Right lobe of liver (tissue), 6 donors: ENCODE measurements around the gene CRYAB. TPM values are rescaled to one million over a fixed set of nuclear protein-coding genes. Genes with fewer than 3 reads are reported as not detected.

Experiments
- ATAC-seq, 4 donors: fragments of 200-7000 bp; cut with Tn5 transposase; one replicate each; pipeline ENCODE4 v1.9.1; 2020; ENCODE audit warnings: mild to moderate bottlenecking in 4 of 4, moderate library complexity in 4 of 4
- DNase-seq, 3 donors: peaks; one replicate each; pipeline ENCODE4 v3.0.0-alpha.2; 2020
- H3K27ac ChIP-seq, 3 donors: fragments of 200-600 bp; one replicate each; pipeline ENCODE4 v1.8.0; 2022
- H3K27me3 ChIP-seq, 2 donors: fragments of 200-600 bp; one replicate each; pipeline ENCODE4 v1.8.0; 2022
- H3K36me3 ChIP-seq, 4 donors: fragments of 200-600 bp; sonication (generic) in 1 of 4; one replicate each; pipeline versions ENCODE4 v1.5.1 to v1.8.0; 2017 to 2022; ENCODE audit warnings: control low read depth in 1 of 4
- H3K4me1 ChIP-seq, 4 donors: fragments of 200-600 bp; sonication (generic) in 1 of 4; one replicate each; pipeline versions ENCODE4 v1.5.1 to v1.8.0; 2017 to 2022; ENCODE audit warnings: control low read depth in 1 of 4
- H3K4me3 ChIP-seq, 3 donors: fragments of 200-600 bp; one replicate each; pipeline ENCODE4 v1.8.0; 2022
- H3K9me3 ChIP-seq, 4 donors: fragments of 200-600 bp; sonication (generic) in 1 of 4; one replicate each; pipeline versions ENCODE4 v1.5.1 to v1.8.0; 2017 to 2022; ENCODE audit warnings: control low read depth in 1 of 4
- POLR2A ChIP-seq: fragments of 450-650 bp; IDR thresholded peaks from one replicate; pipeline ENCODE4 v1.6.1; 2017; ENCODE audit warnings: antibody characterized with exemption, mild to moderate bottlenecking
- WGBS: methylation state at CpG from one replicate; pipeline ENCODE4 v1.1.6; 2018; ENCODE audit warnings: low coverage, low lambda C conversion rate; ENCODE audit not compliant: insufficient coverage; ENCODE audit errors: missing lambda C conversion rate; 5-methylcytosine and 5-hydroxymethylcytosine counted together
- intact Hi-C, 2 donors: fragments of 100-400 bp; cut with DNase I; formaldehyde crosslinking; loops; one replicate each; pipeline versions ENCODE4 v1.11.2 to v1.14.1; 2022
- total RNA-seq, 6 experiments: library from RNA; depleted of rRNA in 2 of 6; stranded (reverse); fragments of >200 nt in 2 of 6; fragmentation: NEBNext Ultra II Directional in 3 of 6; extraction: Animal tissue kit (Norgen Biotek cat#: 25700) in 3 of 6; gene quantifications; one replicate each; pipeline versions ENCODE4 v1.1.0 to v1.2.4, GENCODE V29; 2016 to 2023
- TF ChIP-seq, protein P1 (sequence below), 4 donors: fragments of 200-600 bp in 3 of 4; fragments of 450-650 bp in 1 of 4; IDR thresholded peaks; one replicate each; pipeline versions ENCODE4 v1.5.1 to v1.8.0; 2016 to 2022; ENCODE audit warnings: antibody characterized with exemption in 4 of 4, mild to moderate bottlenecking in 2 of 4
- donor health status: DM: no; HTN: yes; CAD: no.
- donor health status: DM: no; HTN: no; CAD: no.
- donor health status: DM: no; HTN: no; CAD: no.
- donor health status: DM: no; HTN: yes; CAD: no.
- donor health status: DM: no; HTN: yes; CAD: no.

The CRYAB gene
- total RNA-seq, 6 experiments from 2014 or later = 3.6 to 10.5 (median 6.7) TPM

DNA sequence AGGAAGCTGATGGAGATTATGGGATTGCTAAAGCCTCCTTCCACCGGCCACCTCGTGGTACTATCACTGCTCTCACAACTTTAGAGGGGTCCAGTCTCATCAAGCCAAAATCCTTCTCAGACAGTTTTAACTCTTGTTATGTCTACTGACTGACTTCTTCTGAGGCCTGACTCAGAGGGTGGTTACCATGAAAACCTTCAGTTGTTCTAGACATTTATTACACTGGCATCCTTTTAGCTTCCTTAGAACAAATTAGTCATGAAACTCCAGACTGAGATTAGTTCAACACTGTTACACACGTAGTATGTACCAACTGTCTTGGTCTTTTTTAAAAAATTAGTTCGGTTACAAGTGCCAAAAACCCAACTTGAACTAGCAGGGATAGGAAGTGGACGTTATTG is 33.1 kb upstream of the CRYAB start:
- 62% methylated on average over 4 of the region's 5 CpGs for WGBS
- H3K4me1 ChIP-seq = peaks cover 0 to 7% (median 0%) of the 10 kb centered on the region in 4 donors
- no peaks in the 10 kb centered on the region for H3K27me3 ChIP-seq
- H3K4me3 ChIP-seq = no peak overlapping the region
- no peaks in the 10 kb centered on the region for H3K36me3 ChIP-seq
- H3K27ac ChIP-seq = no peak overlapping the region
- H3K9me3 ChIP-seq = no peaks in the 10 kb centered on the region
- ATAC-seq = no peak
- no peak for DNase-seq
- intact Hi-C loops = no loop called here
- TF ChIP-seq, protein P1, sequence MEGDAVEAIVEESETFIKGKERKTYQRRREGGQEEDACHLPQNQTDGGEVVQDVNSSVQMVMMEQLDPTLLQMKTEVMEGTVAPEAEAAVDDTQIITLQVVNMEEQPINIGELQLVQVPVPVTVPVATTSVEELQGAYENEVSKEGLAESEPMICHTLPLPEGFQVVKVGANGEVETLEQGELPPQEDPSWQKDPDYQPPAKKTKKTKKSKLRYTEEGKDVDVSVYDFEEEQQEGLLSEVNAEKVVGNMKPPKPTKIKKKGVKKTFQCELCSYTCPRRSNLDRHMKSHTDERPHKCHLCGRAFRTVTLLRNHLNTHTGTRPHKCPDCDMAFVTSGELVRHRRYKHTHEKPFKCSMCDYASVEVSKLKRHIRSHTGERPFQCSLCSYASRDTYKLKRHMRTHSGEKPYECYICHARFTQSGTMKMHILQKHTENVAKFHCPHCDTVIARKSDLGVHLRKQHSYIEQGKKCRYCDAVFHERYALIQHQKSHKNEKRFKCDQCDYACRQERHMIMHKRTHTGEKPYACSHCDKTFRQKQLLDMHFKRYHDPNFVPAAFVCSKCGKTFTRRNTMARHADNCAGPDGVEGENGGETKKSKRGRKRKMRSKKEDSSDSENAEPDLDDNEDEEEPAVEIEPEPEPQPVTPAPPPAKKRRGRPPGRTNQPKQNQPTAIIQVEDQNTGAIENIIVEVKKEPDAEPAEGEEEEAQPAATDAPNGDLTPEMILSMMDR (IDR thresholded peaks at IDR 0.05) = no peak
- TF ChIP-seq POLR2A = no peak

- Histone ChIP-seq H3K36me3 (no peaks in the 10 kb centered on the region), H3K4me3 (no peak overlapping the region), H3K9me3 (no peaks in the 10 kb centered on the region), H3K27ac (no peak overlapping the region), H3K4me1 (peaks cover 0 to 12% (median 0%) of the 10 kb centered on the region in 4 donors), H3K27me3 (no peaks in the 10 kb centered on the region)
- TF ChIP-seq POLR2A = no peak
- TF ChIP-seq, protein P1 (IDR thresholded peaks at IDR 0.05) = no peak
- intact Hi-C loops = no loop called here
- ATAC-seq = no peak
- no peak for DNase-seq
- 63% methylated on average over 3 of the region's 3 CpGs for WGBS
These were observed 32.6 kb upstream of the CRYAB start for GRCh38 chr11:111944139-111944538.

DNA sequence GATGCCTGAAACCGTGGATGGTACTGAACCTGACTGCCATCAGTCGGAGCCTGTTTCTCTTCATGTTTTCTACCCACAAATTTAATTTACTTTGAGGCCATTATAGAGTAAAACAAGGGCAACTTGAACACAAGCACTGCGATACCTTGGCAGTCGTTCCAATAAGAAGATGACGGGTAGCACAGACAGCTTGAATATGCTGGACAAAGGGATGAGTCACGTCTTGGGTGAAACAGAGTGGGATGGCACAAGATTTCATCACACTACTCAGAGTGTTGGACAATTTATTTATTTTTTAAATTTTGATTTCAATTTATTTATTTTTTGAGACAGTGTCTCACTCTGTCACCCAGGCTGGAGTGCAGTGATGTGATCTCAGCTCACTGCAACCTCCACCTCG is 31.3 kb upstream of the CRYAB start:
- TF ChIP-seq, protein P1 (IDR thresholded peaks at IDR 0.05) = no peak
- no peak for TF ChIP-seq POLR2A
- 93% methylated on average over 6 of the region's 7 CpGs for WGBS
- no peaks in the 10 kb centered on the region for H3K9me3 ChIP-seq
- DNase-seq (no peak), ATAC-seq (no peak)
- H3K4me3 ChIP-seq = no peak overlapping the region
- H3K27ac ChIP-seq = no peak overlapping the region
- no peaks in the 10 kb centered on the region for H3K36me3 ChIP-seq
- peaks cover 0 to 25% (median 0%) of the 10 kb centered on the region in 4 donors for H3K4me1 ChIP-seq
- no peaks in the 10 kb centered on the region for H3K27me3 ChIP-seq
- intact Hi-C loops = no loop called here

GRCh38 chr11:111941963-111942362 is 30.4 kb upstream of the CRYAB start:
- no peak overlapping the region for H3K27ac ChIP-seq
- TF ChIP-seq, protein P1 (IDR thresholded peaks at IDR 0.05) = no peak
- TF ChIP-seq POLR2A = no peak
- ATAC-seq (peak in 2 of 4 donors; percentile 6 to 18), DNase-seq (no peak)
- H3K4me3 ChIP-seq = no peak overlapping the region
- intact Hi-C loops = no loop called here
- H3K9me3 ChIP-seq = no peaks in the 10 kb centered on the region
- H3K27me3 ChIP-seq = no peaks in the 10 kb centered on the region
- no peaks in the 10 kb centered on the region for H3K36me3 ChIP-seq
- WGBS = 64% methylated on average over 5 of the region's 5 CpGs
- H3K4me1 ChIP-seq = peaks cover 0 to 31% (median 0%) of the 10 kb centered on the region in 4 donors
